ENCODE results near the gene CD300A. TPM values are rescaled to one million over a fixed set of nuclear protein-coding genes. Genes with fewer than 3 reads are reported as not detected.

CD300A gene
- total and polyA plus RNA-seq, 2 of the 4 experiments (the other 2 are of a cell fraction) = not detected

DNA sequence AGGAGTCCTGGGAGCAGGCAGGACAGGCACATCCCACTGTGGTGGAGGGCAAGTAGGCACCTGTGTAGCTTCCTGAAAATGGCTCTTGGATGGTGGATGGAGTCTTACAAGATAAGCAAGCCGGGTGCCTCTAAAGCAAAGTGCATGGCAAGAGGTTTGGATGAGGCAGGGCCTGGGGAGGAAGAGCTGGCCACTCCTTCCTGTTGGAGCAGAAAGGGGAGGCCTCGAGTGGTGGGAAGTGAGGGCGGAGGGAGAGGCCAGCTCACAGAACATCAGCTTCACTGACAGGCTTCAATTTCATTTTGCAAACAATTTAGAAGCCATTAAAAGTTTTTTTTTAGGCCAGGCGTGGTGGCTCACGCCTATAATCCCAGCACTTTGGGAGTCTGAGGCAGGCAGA lies 31.0 kb downstream of the CD300A start:
- BruUV-seq (replicated peaks) = no TSS peak
- Histone ChIP-seq H3K27me3 (ENCODE audit: control insufficient read depth, insufficient read depth, low read length) (no peaks in the 10 kb centered on the region), H3K79me1 (ENCODE audit: low read depth in 1 of 2, low read length in 2 of 2) (no peaks in the 10 kb centered on the region), H3K18ac (ENCODE audit: low read depth, low read length) (no peak overlapping the region), H3K27ac (ENCODE audit: insufficient read depth, low read length) (no peak overlapping the region), H2AK9ac (replicated peaks; ENCODE audit: low read depth, low read length, poor library complexity) (no peak overlapping the region), H3K23ac (ENCODE audit: low read depth, low read length) (no peak overlapping the region), H4K20me1 (ENCODE audit: insufficient read depth, low read length) (no peaks in the 10 kb centered on the region), H3K9me3 (ENCODE audit: control insufficient read depth, insufficient read depth, low read length) (no peaks in the 10 kb centered on the region), H3K14ac (replicated peaks; ENCODE audit: low read depth, low read length) (no peak overlapping the region), H2BK120ac (ENCODE audit: low read depth, low read length) (no peak overlapping the region), H4K91ac (ENCODE audit: insufficient read depth, low read depth, low read length) (no peak overlapping the region), H3K9me1 (ENCODE audit: insufficient read depth, low read length) (no peaks in the 10 kb centered on the region), H2AFZ (replicated peaks; ENCODE audit: low read length, poor library complexity) (no peak overlapping the region), H3K4me2 (ENCODE audit: low read depth, low read length) (no peak overlapping the region), H3K4me1 (ENCODE audit: control insufficient read depth, insufficient read depth, low read length) (no peaks in the 10 kb centered on the region), H2BK20ac (ENCODE audit: low read depth, low read length) (no peak overlapping the region), H4K8ac (ENCODE audit: low read depth in 2 of 2, low read length in 2 of 2) (no peak overlapping the region), H2BK15ac (ENCODE audit: low read depth, low read length) (no peak overlapping the region), H3K4ac (ENCODE audit: low read depth, low read length) (no peak overlapping the region), H3K4me3 (ENCODE audit: insufficient read depth, low read depth, low read length) (no peak overlapping the region), H3K9ac (ENCODE audit: low read depth, low read length) (no peak overlapping the region), H3K36me3 (ENCODE audit: control insufficient read depth, insufficient read depth, low read length) (no peaks in the 10 kb centered on the region), H2BK5ac (ENCODE audit: low read depth, low read length, poor library complexity, severe bottlenecking) (no peak overlapping the region), H4K5ac (ENCODE audit: low read depth, low read length) (no peak overlapping the region), H2AK5ac (ENCODE audit: low read depth, low read length) (no peak overlapping the region), H3K56ac (ENCODE audit: extremely low read depth, insufficient read depth, low read length) (no peak overlapping the region)
- in situ Hi-C loops (cut with MboI; ENCODE audit: low sequenced_read_pairs) = no loop called here
- TF ChIP-seq RAD21 (IDR thresholded peaks at IDR 0.05; ENCODE audit: low read length) (no peak), SMC3 (IDR thresholded peaks at IDR 0.05; ENCODE audit: low read depth, low read length) (no peak), FOS (IDR thresholded peaks at IDR 0.05; ENCODE audit: low read depth, low read length) (no peak), MAFK (IDR thresholded peaks at IDR 0.05; ENCODE audit: low read depth, low read length) (no peak), NFE2L2 (IDR thresholded peaks at IDR 0.05; ENCODE audit: low read depth, low read length) (no peak), MXI1 (IDR thresholded peaks at IDR 0.05; ENCODE audit: borderline replicate concordance, low read depth, low read length) (no peak), CEBPB (IDR thresholded peaks at IDR 0.05; ENCODE audit: low read depth, low read length) (no peak), POLR2A (IDR thresholded peaks at IDR 0.05; ENCODE audit: low read depth, low read length) (no peak)
- TF ChIP-seq, protein P1, sequence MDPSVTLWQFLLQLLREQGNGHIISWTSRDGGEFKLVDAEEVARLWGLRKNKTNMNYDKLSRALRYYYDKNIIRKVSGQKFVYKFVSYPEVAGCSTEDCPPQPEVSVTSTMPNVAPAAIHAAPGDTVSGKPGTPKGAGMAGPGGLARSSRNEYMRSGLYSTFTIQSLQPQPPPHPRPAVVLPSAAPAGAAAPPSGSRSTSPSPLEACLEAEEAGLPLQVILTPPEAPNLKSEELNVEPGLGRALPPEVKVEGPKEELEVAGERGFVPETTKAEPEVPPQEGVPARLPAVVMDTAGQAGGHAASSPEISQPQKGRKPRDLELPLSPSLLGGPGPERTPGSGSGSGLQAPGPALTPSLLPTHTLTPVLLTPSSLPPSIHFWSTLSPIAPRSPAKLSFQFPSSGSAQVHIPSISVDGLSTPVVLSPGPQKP (IDR thresholded peaks at IDR 0.05; ENCODE audit: borderline replicate concordance, low read depth, low read length) = no peak
- POLR2A ChIA-PET (ENCODE audit: unreplicated experiment) = no interaction called here
- dilution Hi-C loops (cut with HindIII; ENCODE audit: low sequenced_read_pairs, unreplicated experiment) = no loop called here
- CTCF ChIA-PET = no interaction called here
- no CpG with 5 or more reads among the region's 5 CpGs for WGBS, 2 experiments (ENCODE audit: extremely low coverage in 2 of 2, insufficient read length in 1 of 2)
- DNase-seq (no peak), ATAC-seq (ENCODE audit: low read depth) (no peak)
- intact Hi-C loops (cut with micrococcal nuclease) = no loop called here

Data from IMR-90 (cell line).